Thoracic aorta (tissue), 2 donors: ENCODE measurements around the gene LACTB. TPM values are rescaled to one million over a fixed set of nuclear protein-coding genes. Genes with fewer than 3 reads are reported as not detected.

ENCODE experiments used
- ATAC-seq: fragments of 150-250 bp; one replicate; pipeline ENCODE4 v1.8.0; 2017; ENCODE audit warnings: low read depth; ENCODE audit not compliant: insufficient number of reproducible peaks, low FRiP score
- DNase-seq: peaks from one replicate; pipeline ENCODE4 v3.0.0-alpha.2; 2020; ENCODE audit warnings: low spot score
- H3K27ac ChIP-seq, 2 donors: fragments of 200-600 bp; sonication (generic); 1 replicate in 1 of 2; 2 replicates in 1 of 2; pipeline ENCODE4 v1.5.1; 2016; ENCODE audit warnings: mild to moderate bottlenecking in 2 of 2, moderate library complexity in 2 of 2
- H3K27me3 ChIP-seq: fragments of 200-600 bp; sonication (generic); replicated peaks from 2 replicates; pipeline ENCODE4 v1.6.0; 2016; ENCODE audit warnings: mild to moderate bottlenecking; ENCODE audit not compliant: insufficient read depth
- H3K36me3 ChIP-seq: fragments of 200-600 bp; sonication (generic); one replicate; pipeline ENCODE4 v1.5.1; 2016
- H3K4me1 ChIP-seq, 2 donors: fragments of 200-600 bp; sonication (generic); 1 replicate in 1 of 2; 2 replicates in 1 of 2; pipeline versions ENCODE4 v1.5.1 to v1.6.0; 2016; ENCODE audit warnings: low read depth in 2 of 2, mild to moderate bottlenecking in 1 of 2; ENCODE audit not compliant: control insufficient read depth in 1 of 2
- H3K4me3 ChIP-seq: fragments of 200-600 bp; sonication (generic); 2 replicates; pipeline ENCODE4 v1.5.1; 2016; ENCODE audit warnings: mild to moderate bottlenecking
- H3K9me3 ChIP-seq: fragments of 200-600 bp; sonication (generic); 2 replicates; pipeline ENCODE4 v1.5.1; 2016
- CTCF ChIP-seq: fragments of 200-600 bp; sonication (generic); IDR thresholded peaks from one replicate; pipeline ENCODE4 v1.5.1; 2019; ENCODE audit warnings: antibody characterized with exemption
- total RNA-seq, 2 donors: library from RNA; depleted of rRNA; stranded (reverse); fragments of >200 nt; gene quantifications; one replicate each; pipeline versions ENCODE4 v1.1.0 to v1.2.3, GENCODE V29; 2016

LACTB gene
- total RNA-seq, 2 donors from 2014 or later, result 11.6 to 22.4 TPM

- no peak for DNase-seq
- ATAC-seq, result no peak
- TF ChIP-seq CTCF, result no peak
- no peak overlapping the region for H3K27ac ChIP-seq
- H3K27me3 ChIP-seq, result no peaks in the 10 kb centered on the region
- H3K9me3 ChIP-seq, result no peaks in the 10 kb centered on the region
- H3K4me3 ChIP-seq, result no peak overlapping the region
- H3K4me1 ChIP-seq, result no peaks in the 10 kb centered on the region
- no peaks in the 10 kb centered on the region for H3K36me3 ChIP-seq
These were observed 60.0 kb downstream of the LACTB start for GRCh38 chr15:63181648-63182047.

GRCh38 chr15:63185206-63185605 lies 63.5 kb downstream of the LACTB start:
- no peaks in the 10 kb centered on the region for H3K9me3 ChIP-seq
- peaks cover 0 to 4% of the 10 kb centered on the region in 2 donors for H3K4me1 ChIP-seq
- H3K36me3 ChIP-seq, result no peaks in the 10 kb centered on the region
- H3K27me3 ChIP-seq, result no peaks in the 10 kb centered on the region
- no peak for DNase-seq
- no peak for TF ChIP-seq CTCF
- no peak overlapping the region for H3K4me3 ChIP-seq
- no peak overlapping the region for H3K27ac ChIP-seq
- ATAC-seq, result no peak

DNA sequence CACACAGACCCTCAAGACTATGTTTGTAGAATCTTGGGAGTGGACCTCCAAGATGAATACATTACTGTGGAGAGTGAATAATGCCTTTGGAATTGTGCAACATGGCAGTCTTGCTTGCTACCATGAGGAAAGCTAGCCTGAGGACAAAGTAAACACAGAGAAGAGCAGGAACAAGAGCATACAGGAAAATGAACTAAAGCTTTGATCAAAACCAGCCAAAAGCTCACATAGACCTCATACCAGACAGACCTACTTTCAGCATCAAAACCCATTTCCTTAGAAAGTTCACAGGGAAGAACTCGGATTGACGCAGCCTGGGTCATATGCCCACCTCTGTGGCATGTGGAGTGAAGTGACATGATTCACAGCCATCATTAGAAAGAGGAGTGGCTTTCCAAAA lies 64.4 kb downstream of the LACTB start:
- ATAC-seq (no peak), DNase-seq (no peak)
- no peaks in the 10 kb centered on the region for H3K36me3 ChIP-seq
- no peaks in the 10 kb centered on the region for H3K9me3 ChIP-seq
- no peak overlapping the region for H3K27ac ChIP-seq
- no peaks in the 10 kb centered on the region for H3K27me3 ChIP-seq
- peaks cover 0 to 10% of the 10 kb centered on the region in 2 donors for H3K4me1 ChIP-seq
- no peak for TF ChIP-seq CTCF
- no peak overlapping the region for H3K4me3 ChIP-seq

- TF ChIP-seq CTCF, result no peak
- ATAC-seq (no peak), DNase-seq (no peak)
- no peaks in the 10 kb centered on the region for H3K36me3 ChIP-seq
- no peak overlapping the region for H3K27ac ChIP-seq
- peaks cover 9 to 24% of the 10 kb centered on the region in 2 donors for H3K4me1 ChIP-seq
- H3K4me3 ChIP-seq, result no peak overlapping the region
- H3K27me3 ChIP-seq, result no peaks in the 10 kb centered on the region
- H3K9me3 ChIP-seq, result no peaks in the 10 kb centered on the region
These were observed 66.0 kb downstream of the LACTB start for GRCh38 chr15:63187589-63188226.

GRCh38 chr15:63188247-63188925 lies 66.7 kb downstream of the LACTB start:
- no peak for TF ChIP-seq CTCF
- ATAC-seq, result no peak
- Histone ChIP-seq H3K27ac (peak overlapping the region; percentile 35 to 40), H3K27me3 (no peaks in the 10 kb centered on the region), H3K9me3 (no peaks in the 10 kb centered on the region), H3K4me1 (peaks cover 10 to 27% of the 10 kb centered on the region in 2 donors), H3K4me3 (peak overlapping the region; percentile 97), H3K36me3 (no peaks in the 10 kb centered on the region)
- DNase-seq, result no peak
